Medulla oblongata (tissue), 1 donor: Measurements from ENCODE around the gene SPEM3.
"Not testable (repeated sequence)": the region's sequence is repeated elsewhere in the genome, so short reads cannot be mapped to it uniquely, and the experiment has no call there.

Experiments used
- DNase-seq: peaks from one replicate; pipeline ENCODE4 v3.0.0-alpha.2; 2015; ENCODE audit errors: extremely low spot score

Gene SPEM3

DNA sequence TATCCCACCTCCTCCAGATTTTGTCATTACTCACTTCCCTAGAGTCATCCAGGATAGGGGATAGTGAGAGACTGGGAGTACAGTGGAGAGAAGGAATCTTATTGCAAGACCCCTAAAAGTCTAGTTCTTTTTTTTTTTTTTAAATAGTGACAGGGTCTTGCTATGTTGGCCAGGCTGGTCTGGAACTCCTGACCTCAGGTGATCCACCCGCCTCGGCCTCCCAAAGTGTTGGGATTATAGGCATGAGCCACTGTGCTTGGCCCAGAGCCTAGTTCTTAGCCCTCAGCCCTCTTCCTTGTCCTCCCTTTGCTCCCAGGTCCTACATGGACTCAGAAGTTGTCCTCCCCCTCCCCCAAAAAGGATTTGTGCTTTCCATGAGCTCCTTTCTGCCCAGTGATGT is 13.5 kb downstream of the SPEM3 start:
- DNase-seq: no peak

DNA sequence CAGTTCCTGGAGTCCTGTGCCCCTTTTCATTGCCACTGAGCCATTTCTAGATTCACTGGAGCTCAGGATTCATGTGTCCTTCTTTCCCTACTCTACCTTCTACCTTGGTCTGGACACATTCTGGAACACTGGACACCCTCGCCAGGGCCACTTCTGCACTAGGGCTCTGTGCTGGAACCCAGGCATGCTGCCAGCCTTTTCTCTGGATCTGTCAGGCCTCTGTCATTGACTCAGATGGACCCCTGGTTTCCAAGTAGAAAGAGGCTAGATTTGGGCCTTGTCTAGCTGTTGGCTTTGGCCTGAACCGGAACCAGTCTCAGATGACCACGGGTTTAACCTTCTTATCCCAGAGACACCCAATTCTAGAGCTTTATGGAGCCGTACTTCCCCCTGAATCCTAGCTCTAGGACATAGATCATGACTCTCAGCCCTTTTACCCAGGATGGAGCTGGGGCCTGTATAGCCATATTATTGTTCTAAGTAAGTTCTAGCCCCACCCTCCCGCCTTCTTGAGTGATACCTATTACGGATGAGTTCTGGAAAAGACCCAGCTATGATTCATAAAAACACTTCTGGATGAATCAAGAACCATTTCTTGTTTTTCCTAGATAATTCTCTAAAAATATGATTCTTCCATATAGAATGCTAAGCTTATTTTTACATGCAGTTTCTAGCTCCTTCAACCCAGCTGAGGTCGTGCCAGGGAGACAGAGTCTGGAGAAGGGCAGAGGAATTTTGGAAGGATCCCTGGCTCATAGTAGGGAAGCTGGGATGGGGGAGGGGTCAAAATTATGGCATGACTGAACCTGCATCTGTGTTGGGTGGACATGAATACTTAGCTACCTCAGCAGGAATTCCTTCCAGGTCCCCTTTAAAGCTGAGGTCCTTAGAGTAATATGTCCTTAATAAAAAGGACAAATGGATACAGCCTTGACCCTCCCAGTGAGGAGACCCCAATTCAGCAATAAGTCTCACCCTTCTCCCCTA is 15.1 kb downstream of the SPEM3 start:
- DNase-seq: no peak

GRCh38 chr17:7444682-7445618 is 16.3 kb downstream of the SPEM3 start, which contains the start of gene CHRNB1:
TSS of gene CHRNB1 (plus strand) at chr17:7445061. CDS start at chr17:7445128, 67 bp downstream.
- peak; percentile 82 for DNase-seq

DNA sequence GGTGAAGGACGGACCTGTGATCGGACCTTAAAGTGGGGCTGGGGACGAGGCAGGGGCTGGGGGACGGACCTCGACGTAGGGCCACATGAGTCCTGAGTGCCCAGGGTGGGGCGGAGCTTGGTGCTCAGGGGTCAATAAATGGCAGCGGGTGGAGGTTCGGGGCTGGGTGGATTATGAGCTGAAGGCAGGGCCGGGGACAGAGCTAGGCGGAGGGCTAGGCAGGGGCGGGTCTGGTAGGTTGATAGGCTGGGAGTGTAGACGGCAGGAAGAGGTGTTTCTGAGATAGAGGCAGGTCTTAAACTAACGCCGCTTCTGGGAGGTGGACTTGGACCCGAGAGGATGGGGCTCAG is 16.9 kb downstream of the SPEM3 start:
- no peak for DNase-seq

DNA sequence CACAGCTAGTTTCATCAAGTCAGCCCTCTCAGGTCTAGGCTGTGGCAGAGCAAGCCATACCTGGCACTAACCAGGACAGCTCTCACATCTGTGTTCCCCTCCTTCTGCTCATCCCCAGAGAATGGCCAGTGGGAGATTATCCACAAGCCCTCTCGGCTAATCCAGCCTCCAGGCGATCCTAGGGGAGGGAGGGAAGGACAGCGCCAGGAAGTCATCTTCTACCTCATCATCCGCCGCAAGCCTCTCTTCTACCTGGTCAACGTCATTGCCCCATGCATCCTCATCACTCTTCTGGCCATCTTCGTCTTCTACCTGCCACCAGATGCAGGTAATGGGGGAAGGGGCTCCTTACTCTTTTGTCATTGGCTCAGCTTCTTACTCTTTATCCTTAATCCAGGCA is 19.8 kb downstream of the SPEM3 start:
- DNase-seq: no peak

GRCh38 chr17:7459961-7460545 is 31.4 kb downstream of the SPEM3 start:
- DNase-seq: no peak

- no peak for DNase-seq
Measured at GRCh38 chr17:7460850-7461660, 32.4 kb downstream of the SPEM3 start.

GRCh38 chr17:7462474-7463371 is 34.1 kb downstream of the SPEM3 start:
- no peak for DNase-seq

- DNase-seq: no peak
Measured at GRCh38 chr17:7463372-7463846, 34.8 kb downstream of the SPEM3 start.

DNA sequence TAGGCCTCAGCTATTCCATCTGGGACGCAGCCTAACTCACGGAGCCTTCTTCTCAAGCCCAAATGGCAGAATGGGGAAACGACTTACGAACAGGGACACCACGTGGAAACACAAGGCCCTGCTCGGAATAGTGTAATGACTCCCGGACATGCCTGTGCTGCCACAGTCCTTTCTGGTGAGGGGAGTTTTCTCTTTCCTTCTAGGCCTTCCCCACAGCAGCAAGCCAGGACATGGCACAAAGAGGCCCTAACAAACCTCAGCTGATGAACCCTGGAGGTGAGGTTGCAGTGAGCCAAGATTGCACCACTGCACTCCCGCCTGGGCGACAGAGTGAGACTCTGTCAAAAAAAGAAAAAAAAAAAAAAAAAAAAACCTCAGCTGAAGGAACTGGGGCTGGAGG is 35.4 kb downstream of the SPEM3 start:
- no peak for DNase-seq

DNA sequence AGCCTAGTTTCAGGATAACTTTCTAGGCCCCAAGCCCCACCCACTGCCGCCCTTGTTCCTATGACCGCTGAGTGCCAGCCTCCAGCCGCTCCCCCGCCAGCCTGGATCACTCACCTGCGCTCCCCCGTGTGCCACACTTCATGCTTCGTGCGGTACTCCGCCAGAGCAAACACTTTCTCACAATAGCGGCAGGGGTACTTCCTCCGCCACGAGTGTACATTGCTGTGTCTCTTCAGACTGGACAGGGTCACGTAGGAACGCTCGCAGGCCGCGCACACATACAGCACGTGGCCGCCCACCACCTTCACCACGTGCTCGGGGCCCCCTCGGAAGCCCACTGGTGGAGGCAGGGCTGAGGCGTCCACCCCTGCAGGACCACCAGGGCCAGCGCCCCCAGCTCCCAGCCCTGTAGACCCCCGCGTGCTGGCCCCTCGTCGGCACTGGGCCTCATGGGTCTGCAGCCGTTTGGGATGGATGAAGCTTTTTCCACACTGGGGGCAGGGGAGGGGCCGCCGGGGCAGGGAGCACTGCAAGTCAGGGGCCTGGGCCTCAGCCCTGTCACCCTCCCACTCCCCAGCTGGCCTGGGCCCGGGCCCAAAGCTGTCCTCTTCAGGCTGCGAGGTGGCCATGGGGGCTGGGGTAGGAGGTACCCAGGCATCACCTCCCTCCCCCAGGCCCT is 37.1 kb downstream of the SPEM3 start:
- DNase-seq: no peak

DNA sequence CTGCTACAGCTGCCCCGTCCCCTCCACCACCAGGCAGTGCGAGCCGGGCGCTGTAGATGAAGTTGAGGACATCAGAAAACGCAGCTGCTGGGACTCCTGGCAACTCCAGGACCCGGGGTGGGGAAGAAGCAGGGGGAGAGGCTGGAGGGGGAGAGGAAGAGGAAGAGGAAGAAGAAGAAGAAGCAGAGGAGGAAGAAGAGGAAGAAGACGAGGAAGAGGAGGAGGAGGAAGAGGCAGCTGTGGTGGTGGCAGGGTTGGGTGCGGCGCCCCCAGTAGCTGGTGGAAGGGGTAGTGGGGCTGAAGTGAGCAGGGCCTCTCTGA is 37.6 kb downstream of the SPEM3 start:
- DNase-seq: no peak

- no peak for DNase-seq
Measured at GRCh38 chr17:7466639-7467341, 38.1 kb downstream of the SPEM3 start.

DNA sequence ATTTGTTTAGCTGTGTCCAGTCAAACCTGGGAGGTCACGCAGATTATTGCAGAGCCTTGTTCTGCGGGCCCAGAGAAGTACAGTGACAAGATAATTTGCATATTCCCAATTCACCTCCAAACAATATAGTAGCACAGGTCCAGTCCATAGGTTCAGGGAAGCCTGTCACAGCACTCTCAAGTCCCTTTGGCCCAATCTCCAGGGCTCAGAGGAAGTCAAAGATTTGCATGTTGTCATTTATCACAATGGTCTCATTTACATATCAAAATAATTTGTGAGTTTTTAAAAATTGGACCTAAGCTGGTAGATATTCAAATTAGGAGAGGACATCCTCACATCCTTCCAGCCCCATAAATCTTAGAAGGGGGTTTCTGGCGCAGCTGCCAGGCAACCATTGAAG is 38.8 kb downstream of the SPEM3 start:
- DNase-seq: no peak

GRCh38 chr17:7468290-7468689 is 39.6 kb downstream of the SPEM3 start:
- DNase-seq: no peak

- DNase-seq: no peak
Measured at GRCh38 chr17:7468804-7469389, 40.2 kb downstream of the SPEM3 start.

GRCh38 chr17:7469843-7470242 is 41.2 kb downstream of the SPEM3 start:
- DNase-seq: not testable (repeated sequence)

DNA sequence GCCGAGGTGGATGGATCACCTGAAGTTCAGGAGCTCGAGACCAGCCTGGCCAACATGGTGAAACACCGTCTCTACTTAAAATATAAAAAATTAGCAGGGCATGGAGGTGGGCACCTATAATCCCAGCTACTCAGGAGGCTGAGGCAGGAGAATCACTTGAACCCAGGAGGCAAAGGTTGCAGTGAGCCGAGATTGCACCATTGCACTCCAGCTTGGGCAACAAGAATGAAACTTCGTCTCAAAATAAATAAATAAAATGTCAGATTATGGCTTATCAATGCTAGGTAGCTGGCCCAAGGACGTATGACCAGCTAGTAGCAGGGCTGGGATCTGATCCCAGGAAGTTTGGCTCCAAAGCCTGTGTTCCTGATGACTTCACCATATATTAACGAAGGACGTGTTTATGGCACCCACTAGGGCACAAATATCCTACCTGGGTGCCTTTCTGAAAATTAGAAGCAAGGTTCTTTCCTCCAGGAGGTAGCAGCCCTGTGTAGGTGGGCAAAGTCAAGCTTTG is 41.9 kb downstream of the SPEM3 start:
- not testable (repeated sequence) for DNase-seq
